Endothelial cell of umbilical vein (primary cell): Measurements from ENCODE around the gene DPP10. TPM values are rescaled to one million over a fixed set of nuclear protein-coding genes. Genes with fewer than 3 reads are reported as not detected.

Experiments used
- BruUV-seq: library from RNA; stranded (reverse); fragments of 400-500 nt; replicated peaks from 2 replicates; lab custom pipeline; 2021; lab: Mats Ljungman, UMichigan
- CTCF ChIA-PET: fragments of 300-600, 350-600 bp; sonication (Branson Sonifier 250); formaldehyde crosslinking; loops from one replicate; lab custom pipeline; 2021; ENCODE audit warnings: antibody characterized with exemption, inconsistent platforms; lab: Charles Lee
- POLR2A ChIA-PET: fragments of 300-600, 350-600 bp; sonication (Branson Sonifier 250); formaldehyde crosslinking; loops from one replicate; lab custom pipeline; 2021; ENCODE audit warnings: antibody characterized with exemption, inconsistent platforms; lab: Charles Lee
- DNase-seq: peaks from one replicate; pipeline ENCODE4 v3.0.0-alpha.2; 2011; ENCODE audit warnings: low read depth, low spot score
- FAIRE-seq: peaks from 2 replicates; lab custom pipeline; 2011; peaks lifted over from hg19 to GRCh38; lab: Jason Lieb, UNC
- H2AFZ ChIP-seq: 2 replicates; pipeline ENCODE4 v1.6.0; 2012; ENCODE audit warnings: low read depth, low read length, control low read depth, inconsistent platforms
- H3K27ac ChIP-seq: 2 replicates; pipeline ENCODE4 v1.5.1; 2011; ENCODE audit warnings: low read depth, mild to moderate bottlenecking, control low read depth, low read length, moderate library complexity; ENCODE audit not compliant: insufficient read depth
- H3K27me3 ChIP-seq, 2 experiments: 2 replicates each; pipeline versions ENCODE4 v1.6.0 to v1.6.1; 2011; ENCODE audit warnings: low read length in 2 of 2, mixed read lengths in 1 of 2; ENCODE audit not compliant: control insufficient read depth in 2 of 2, insufficient read depth in 2 of 2
- H3K36me3 ChIP-seq, 2 experiments: 2 replicates in 1 of 2; 3 replicates in 1 of 2; pipeline ENCODE4 v1.5.1; 2011; ENCODE audit warnings: low read length in 2 of 2, mild to moderate bottlenecking in 1 of 2, moderate library complexity in 1 of 2; ENCODE audit not compliant: control insufficient read depth in 2 of 2, insufficient read depth in 2 of 2; ENCODE audit errors: extremely low read depth in 1 of 2
- H3K4me1 ChIP-seq: 3 replicates; pipeline ENCODE4 v1.5.1; 2011; ENCODE audit warnings: mild to moderate bottlenecking, low read length; ENCODE audit not compliant: control insufficient read depth, insufficient read depth; ENCODE audit errors: extremely low read depth
- H3K4me2 ChIP-seq: 2 replicates; pipeline ENCODE4 v1.6.1; 2011; ENCODE audit warnings: low read length, control low read depth, mixed read lengths; ENCODE audit not compliant: insufficient read depth
- H3K4me3 ChIP-seq, 3 experiments: fragments of 200-600 bp in 1 of 3; sonication (generic), shearing (Covaris generic) in 1 of 3; replicated peaks in 1 of 3; 2 replicates each; pipeline ENCODE4 v1.5.1; 2011 to 2016; ENCODE audit warnings: control low read depth in 3 of 3, low read length in 3 of 3, mild to moderate bottlenecking in 2 of 3, inconsistent platforms in 1 of 3, low read depth in 1 of 3, moderate library complexity in 1 of 3; ENCODE audit not compliant: insufficient read depth in 1 of 3
- H3K79me2 ChIP-seq: 2 replicates; pipeline ENCODE4 v1.6.0; 2012; ENCODE audit warnings: low read length, inconsistent platforms; ENCODE audit not compliant: control insufficient read depth, insufficient read depth
- H3K9ac ChIP-seq: replicated peaks from 2 replicates; pipeline ENCODE3; 2011; ENCODE audit warnings: low read length, control low read depth; ENCODE audit not compliant: insufficient read depth; ENCODE audit errors: extremely low read depth
- H3K9me1 ChIP-seq: replicated peaks from 3 replicates; pipeline ENCODE4 v1.6.0; 2011; ENCODE audit warnings: mild to moderate bottlenecking, low read length; ENCODE audit not compliant: control insufficient read depth, insufficient read depth; ENCODE audit errors: extremely low read depth
- H3K9me3 ChIP-seq: replicated peaks from 2 replicates; pipeline ENCODE4 v1.5.1; 2012; ENCODE audit warnings: low read length, inconsistent platforms; ENCODE audit not compliant: control insufficient read depth, insufficient read depth
- H4K20me1 ChIP-seq: replicated peaks from 2 replicates; pipeline ENCODE3; 2011; ENCODE audit warnings: mild to moderate bottlenecking, low read length; ENCODE audit not compliant: control insufficient read depth, insufficient read depth; ENCODE audit errors: extremely low read depth
- CTCF ChIP-seq, 2 donors: IDR thresholded peaks; 1 replicate in 1 of 2; 2 replicates in 1 of 2; pipeline ENCODE4 v1.5.1; 2011; ENCODE audit warnings: low read length in 2 of 2, mild to moderate bottlenecking in 2 of 2, moderate library complexity in 2 of 2, control low read depth in 1 of 2, inconsistent platforms in 1 of 2, low read depth in 1 of 2; ENCODE audit not compliant: insufficient read depth in 1 of 2; ENCODE audit errors: extremely low read depth in 1 of 2
- EZH2 ChIP-seq: IDR thresholded peaks from 2 replicates; pipeline ENCODE4 v1.6.1; 2012; ENCODE audit warnings: borderline replicate concordance, low read depth, mild to moderate bottlenecking, moderate library complexity, low read length, inconsistent platforms; ENCODE audit not compliant: severe bottlenecking
- FOS ChIP-seq: IDR thresholded peaks from 2 replicates; pipeline ENCODE4 v1.6.1; 2011; ENCODE audit warnings: mild to moderate bottlenecking, low read length, moderate library complexity, borderline replicate concordance; ENCODE audit not compliant: insufficient read depth
- GATA2 ChIP-seq: IDR thresholded peaks from 2 replicates; pipeline ENCODE4 v1.7.0; 2011; ENCODE audit warnings: low read depth, mild to moderate bottlenecking, moderate library complexity, mixed read lengths, low read length; ENCODE audit not compliant: insufficient read length, insufficient read depth
- JUN ChIP-seq: IDR thresholded peaks from 2 replicates; pipeline ENCODE4 v1.6.1; 2011; ENCODE audit warnings: borderline replicate concordance, low read depth; ENCODE audit not compliant: insufficient read length, insufficient read depth
- MYC ChIP-seq: IDR thresholded peaks from one replicate; pipeline ENCODE4 v1.6.1; 2011; ENCODE audit warnings: mild to moderate bottlenecking, low read depth, low read length
- POLR2A ChIP-seq: IDR thresholded peaks from 2 replicates; pipeline ENCODE4 v1.6.1; 2012; ENCODE audit warnings: low read depth, mild to moderate bottlenecking, control low read depth, low read length
- POLR2AphosphoS5 ChIP-seq: IDR thresholded peaks from 2 replicates; pipeline ENCODE4 v1.6.1; 2012; ENCODE audit warnings: low read depth, mild to moderate bottlenecking, control low read depth, low read length, moderate library complexity; ENCODE audit not compliant: insufficient read depth
- dilution Hi-C: fragments of 300-500 bp; cut with MboI; formaldehyde crosslinking; loops from one replicate; pipeline ENCODE4 v1.15.0; 2019; ENCODE audit warnings: low sequenced_read_pairs; ENCODE audit not compliant: extremely low pct_ligation_motif_present
- intact Hi-C: fragments of 100-400 bp; cut with micrococcal nuclease; formaldehyde crosslinking; loops from one replicate; pipeline ENCODE4 v1.10.0; 2022
- polyA plus RNA-seq, 4 experiments: library from polyadenylated mRNA; depleted of rRNA in 3 of 4; stranded (reverse) in 3 of 4; unstranded in 1 of 4; fragments of >200 nt; gene quantifications; 2 replicates each; pipeline versions ENCODE4 v1.2.1 to v1.2.3, GENCODE V29; 2011 to 2012; ENCODE audit warnings: missing spikeins in 1 of 4
- total RNA-seq: library from RNA; stranded (reverse); gene quantifications from 2 replicates; pipeline ENCODE4 v1.2.3, GENCODE V29; 2021
- TF ChIP-seq, protein P1 (sequence below): IDR thresholded peaks from 2 replicates; pipeline ENCODE4 v1.6.1; 2011; ENCODE audit not compliant: insufficient read depth, insufficient read length

The DPP10 gene
- total and polyA plus RNA-seq, 2 donors (not counting 3 experiments of a cell fraction or from before 2014, with no cell fraction given): not detected

GRCh38 chr2:115569547-115569946 is 1127.1 kb downstream of the DPP10 start:
- no peaks in the 10 kb centered on the region for H3K4me1 ChIP-seq
- dilution Hi-C loops (no loop called here), intact Hi-C loops (no loop called here)
- H3K9ac ChIP-seq: no peak overlapping the region
- no peak for FAIRE-seq
- H3K4me2 ChIP-seq: no peak overlapping the region
- no peak overlapping the region for H3K4me3 ChIP-seq
- no TSS peak for BruUV-seq
- ChIA-PET POLR2A (no interaction called here), CTCF (no interaction called here)
- TF ChIP-seq CTCF (IDR thresholded peaks at IDR 0.05; ENCODE audit: extremely low read depth in 1 of 2, insufficient read depth in 1 of 2, low read depth in 1 of 2, low read length in 2 of 2) (no peak), MYC (no peak), EZH2 (no peak), POLR2AphosphoS5 (no peak), GATA2 (no peak), JUN (no peak), POLR2A (no peak), FOS (no peak)
- TF ChIP-seq, protein P1, sequence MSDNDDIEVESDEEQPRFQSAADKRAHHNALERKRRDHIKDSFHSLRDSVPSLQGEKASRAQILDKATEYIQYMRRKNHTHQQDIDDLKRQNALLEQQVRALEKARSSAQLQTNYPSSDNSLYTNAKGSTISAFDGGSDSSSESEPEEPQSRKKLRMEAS: no peak
- no peaks in the 10 kb centered on the region for H3K9me1 ChIP-seq
- H2AFZ ChIP-seq: no peak overlapping the region
- H3K27ac ChIP-seq: no peak overlapping the region
- no peaks in the 10 kb centered on the region for H3K27me3 ChIP-seq
- H4K20me1 ChIP-seq: no peaks in the 10 kb centered on the region
- H3K79me2 ChIP-seq: no peaks in the 10 kb centered on the region
- no peaks in the 10 kb centered on the region for H3K9me3 ChIP-seq
- DNase-seq: no peak
- no peaks in the 10 kb centered on the region for H3K36me3 ChIP-seq
